NCI-H82 (cell line): Measurements from ENCODE around the gene ADAM19.

Experiments used
- DNase-seq: peaks from one replicate; lab custom pipeline; 2025; lab: John Stamatoyannopoulos, UW

The ADAM19 gene

DNA sequence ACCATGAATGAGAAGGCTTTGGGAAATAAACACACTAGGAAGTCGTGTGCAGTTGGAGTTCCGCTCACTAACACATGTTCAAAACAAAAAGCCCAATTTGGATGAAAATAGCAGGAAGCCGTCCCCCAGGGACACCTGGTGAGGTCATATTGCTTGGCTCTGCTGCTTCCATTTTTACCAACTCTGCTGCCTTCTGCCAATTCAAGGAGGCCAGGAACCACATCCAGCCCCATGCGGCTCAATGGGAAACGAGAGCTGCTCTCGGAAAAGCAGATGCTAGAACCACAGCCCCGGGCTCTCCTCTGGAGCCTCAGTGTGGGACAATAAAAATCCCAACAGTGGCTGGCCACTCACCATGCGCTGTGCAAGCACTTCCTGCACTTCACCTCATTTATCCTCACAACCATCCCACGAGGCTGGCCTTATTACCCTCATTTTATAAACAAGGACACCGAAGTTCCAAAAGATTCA is 13.4 kb downstream of the ADAM19 start:
- no peak for DNase-seq

DNA sequence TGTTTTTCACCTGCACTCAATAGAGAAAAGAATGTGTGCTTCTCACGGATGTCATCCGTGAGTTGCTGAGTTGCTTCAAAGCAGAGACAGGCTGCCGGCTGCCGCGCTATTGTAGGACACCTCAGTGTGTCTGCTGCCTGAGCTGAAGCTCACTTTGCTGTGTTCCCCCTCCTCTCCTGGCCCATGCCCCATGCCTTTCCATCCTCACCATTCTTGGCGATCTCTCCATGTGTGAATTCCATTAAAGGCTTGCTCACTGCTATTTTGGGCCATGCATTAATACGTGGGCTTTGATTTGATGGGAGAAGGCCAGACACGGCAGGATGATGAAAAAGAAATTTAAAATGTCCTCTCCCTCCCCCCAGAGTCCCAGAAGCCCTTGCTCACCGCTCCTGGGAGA is 14.5 kb downstream of the ADAM19 start:
- DNase-seq: no peak

GRCh38 chr5:157559301-157559700 is 16.3 kb downstream of the ADAM19 start:
- DNase-seq: peak; percentile 17

DNA sequence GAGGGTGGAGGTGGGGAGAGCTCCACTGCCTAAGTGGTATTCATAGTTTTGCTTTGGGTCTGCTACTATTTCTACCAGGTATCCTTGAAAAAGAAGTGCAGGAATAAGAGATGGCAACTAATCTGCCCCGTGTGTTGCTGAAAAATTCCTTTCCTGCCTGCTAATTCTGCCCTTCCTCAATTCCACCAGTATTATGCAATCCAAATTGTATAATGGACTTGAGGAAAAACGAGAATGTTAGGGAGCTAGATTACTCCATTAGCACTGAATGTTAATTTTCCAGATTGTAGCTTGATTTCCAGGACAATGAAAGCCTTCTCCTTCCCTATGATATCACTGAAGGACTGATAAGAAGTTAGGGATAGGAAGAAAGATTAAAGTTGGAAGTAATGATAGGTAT is 16.9 kb downstream of the ADAM19 start:
- no peak for DNase-seq

DNA sequence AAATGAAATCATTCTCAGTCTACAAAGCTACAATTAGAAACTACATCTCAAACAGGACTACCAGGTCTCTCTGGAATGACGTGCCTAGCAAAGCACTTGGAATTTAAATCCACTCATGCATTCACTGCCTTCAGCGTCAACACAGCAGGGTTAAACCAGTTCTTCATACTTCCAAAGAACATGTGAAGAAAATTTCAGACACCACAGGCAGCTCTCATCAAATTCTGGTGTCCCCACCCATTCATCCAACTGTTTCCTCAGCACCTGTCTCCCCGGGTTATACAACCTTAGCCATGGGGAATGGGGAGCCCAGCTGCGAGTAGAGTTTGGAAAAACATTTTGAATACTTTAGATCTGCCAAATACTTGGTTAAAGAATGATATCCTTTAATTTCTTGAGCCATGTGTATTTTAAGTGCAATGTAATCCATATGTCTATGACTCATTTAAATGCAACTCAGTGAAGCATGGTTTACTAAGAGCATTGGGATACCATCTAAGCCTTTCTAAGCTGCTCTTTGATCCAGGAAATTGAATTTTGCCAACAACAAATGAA is 17.5 kb downstream of the ADAM19 start:
- DNase-seq: peak; percentile 80

DNA sequence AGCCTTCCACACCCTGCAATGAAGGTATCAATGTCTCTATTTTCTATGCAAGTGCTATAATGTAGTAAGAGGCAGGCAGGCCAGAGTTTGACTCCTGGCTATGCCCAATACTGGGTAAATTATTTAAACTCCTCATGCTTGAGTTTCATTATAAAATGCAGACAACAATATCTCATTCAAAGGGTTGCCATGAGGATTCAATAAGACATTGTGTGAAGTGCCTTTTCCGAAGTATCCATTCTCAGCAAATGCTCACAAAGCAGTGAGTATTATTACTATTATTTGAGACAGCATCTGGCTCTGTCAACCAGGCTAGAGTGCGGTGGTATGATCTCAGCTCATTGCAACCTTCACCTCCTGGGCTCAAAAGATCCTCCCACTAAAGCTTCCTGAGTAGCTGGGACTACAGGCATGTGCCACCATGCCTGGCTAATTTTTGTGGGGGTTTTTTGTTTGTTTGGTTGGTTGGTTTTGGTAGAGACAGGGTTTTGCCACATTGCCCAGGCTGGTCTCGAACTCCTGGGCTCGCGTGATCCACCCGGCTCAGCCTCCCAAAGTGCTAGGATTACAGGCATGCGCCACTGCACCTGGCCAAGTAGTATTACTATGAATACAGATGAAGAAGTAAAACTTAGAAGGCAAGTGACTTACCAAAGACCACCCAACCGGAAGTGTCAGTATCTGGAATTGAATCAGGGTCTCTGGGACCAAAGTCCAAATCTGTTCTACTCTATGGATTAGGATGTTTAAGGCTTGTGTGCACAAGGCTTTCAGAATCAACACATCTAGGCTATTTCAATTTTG is 18.8 kb downstream of the ADAM19 start:
- no peak for DNase-seq

DNA sequence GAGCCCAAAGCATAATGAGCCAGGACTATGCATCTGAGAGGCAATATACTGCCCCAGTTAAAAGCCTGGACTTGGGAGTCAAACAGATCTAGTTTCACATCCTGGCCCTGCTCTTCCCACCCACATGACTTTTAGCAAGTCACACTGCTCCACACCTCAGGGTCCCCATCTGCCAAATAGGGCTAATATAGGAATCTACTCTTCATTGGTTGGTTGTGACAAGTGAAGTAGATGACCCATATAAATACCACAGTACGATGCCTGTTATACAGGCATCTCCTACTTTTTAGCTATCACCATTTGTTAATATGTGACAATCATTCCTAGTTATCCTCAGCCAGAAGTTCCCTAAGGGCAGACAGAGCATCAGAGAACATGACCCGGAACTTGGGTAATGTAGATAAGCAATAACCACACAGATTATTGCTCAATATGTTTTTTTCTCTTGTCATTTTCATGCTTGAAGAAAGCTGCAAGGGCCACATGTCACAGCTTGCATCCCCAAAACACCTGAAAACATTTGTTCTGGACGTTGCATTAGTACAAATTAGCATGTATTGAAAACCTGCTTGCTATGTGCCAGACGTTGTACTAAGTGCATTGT is 20.4 kb downstream of the ADAM19 start:
- DNase-seq: no peak

DNA sequence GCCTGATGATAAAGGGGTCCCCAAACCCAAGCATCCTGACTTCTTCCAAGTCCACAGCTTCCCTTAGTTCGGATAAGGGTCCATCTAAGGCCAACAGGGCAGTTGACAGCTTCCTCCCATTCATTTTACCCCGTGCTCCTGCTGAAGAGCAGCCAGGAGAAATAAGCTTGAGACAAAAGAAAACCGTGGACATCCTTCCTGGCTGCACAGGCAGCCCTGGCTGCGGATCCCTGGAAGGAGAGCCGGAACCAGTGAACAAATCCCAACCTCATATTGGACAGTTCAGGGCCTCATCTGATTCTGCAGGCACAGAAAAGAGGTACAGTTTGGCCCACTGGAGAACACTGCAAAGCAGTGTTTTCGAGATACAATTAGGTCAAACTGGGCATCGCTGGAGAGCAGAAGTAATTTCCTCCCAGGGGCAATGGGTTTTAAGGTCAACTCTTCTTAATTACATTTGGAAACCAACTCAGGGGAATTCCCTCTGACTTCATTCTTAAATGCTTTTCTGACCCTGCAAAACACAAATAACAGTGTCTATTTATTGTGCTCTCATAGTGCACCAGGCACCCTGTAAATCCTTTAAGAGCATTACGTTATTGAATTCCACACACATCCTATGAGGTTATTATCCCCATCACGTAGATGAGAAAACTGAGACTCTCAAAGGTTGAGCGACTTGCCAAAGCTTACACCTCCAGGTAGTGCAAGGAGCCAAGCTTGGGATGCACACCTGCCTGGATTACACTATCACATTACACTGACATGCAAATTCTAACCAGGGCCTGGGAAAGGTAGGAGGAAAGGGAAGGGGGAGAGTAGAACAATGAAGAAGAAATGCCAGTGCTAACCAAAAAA is 21.2 kb downstream of the ADAM19 start:
- DNase-seq: peak; percentile 25

- DNase-seq: no peak
These were observed 22.9 kb downstream of the ADAM19 start for GRCh38 chr5:157552650-157553049.

DNA sequence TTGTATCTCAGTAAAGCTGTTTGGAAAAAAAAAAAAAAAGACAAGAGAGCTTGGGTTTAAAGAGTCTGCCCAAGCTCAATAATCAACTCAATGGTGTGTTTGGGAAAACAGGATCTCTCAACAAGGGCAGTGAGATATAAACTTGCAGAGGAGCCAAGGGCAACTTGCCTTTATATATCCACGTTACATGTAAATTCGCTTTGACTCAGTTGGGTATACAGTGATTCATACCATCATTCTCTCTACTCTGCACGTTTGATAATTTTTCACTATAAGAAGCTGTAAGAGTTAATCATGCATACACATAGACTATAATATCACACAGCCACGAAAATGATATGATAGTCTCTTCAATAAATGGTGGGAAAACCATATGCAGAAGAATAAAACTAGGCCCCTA is 24.9 kb downstream of the ADAM19 start:
- no peak for DNase-seq

- no peak for DNase-seq
These were observed 25.5 kb downstream of the ADAM19 start for GRCh38 chr5:157549954-157550549.

DNA sequence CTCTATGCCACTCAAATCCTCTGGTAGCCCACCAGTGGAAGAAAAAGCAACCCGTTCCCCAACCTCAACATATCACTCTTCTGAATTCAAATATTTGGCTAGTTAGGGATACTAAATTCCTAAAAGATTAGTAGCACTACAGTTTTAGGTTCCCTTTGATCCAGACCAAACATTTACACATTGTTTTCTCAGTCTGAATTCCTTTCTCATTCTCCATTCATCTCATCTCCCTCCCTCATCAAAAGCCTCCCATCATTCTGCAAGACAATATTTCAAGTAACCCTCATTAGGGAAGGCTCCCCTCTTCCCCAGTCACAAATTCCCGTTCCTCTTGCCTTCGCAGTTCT is 26.3 kb downstream of the ADAM19 start:
- DNase-seq: no peak

DNA sequence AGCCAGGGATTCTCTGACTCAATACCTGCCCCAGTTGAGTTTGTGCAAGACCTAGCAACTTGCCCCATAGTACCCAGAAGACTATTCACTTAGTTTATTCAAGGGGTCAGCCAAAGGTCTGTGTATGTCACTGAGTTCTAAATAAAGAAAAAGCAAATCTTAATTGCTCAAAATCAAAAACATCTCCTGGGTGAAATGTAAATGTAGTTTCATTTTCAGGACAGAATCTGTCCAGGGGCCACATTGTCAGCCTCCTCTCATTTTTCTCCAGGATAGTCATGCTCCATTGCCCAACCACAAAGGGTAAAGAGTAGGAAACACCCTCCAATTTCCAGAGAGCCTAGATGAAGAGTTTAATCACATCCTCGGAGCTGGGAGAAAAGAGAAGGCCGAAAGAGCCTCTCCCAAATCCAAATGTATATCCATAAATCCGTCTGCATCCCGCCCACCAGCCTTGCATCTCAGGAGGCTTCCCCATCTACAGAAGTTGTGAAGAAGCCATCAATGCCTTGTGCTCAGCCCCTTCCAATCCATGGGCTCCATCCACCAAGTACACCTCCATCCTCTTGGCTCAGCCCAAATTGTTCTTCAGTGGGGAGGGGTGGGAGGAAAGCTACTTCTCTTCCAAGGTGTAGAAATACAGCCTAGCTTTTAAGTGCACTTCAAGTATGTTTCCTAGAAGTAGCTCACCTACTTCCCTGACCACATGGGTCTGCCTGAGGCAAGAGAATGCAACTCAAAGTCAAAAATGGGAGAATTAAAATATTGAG is 26.9 kb downstream of the ADAM19 start:
- DNase-seq: no peak

DNA sequence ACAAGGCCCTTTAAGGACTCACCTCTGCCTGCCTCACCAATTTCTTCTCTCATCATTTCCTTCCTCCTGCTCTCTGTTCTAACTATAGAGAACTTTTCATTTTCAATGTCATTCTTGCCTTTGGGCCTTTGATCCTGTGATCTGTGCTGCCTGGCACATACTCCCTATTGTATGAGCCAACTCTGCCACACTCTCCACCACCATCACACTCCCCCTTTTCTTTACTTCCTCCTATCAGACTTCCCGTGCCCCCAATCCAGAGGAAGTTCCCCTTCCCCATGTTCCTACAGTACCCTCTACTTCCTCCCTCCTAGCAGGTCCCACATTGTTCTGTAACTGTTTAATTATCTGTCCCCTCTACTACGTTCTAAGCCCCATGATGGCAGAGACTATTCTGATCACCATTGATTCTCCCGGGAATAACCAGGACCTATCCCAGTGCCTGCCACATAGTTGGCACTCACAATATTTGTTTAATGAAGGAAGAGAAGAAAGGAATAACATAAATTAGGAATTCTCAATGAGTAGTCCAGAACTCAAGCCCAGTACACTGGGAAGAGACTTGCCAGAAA is 27.5 kb downstream of the ADAM19 start:
- no peak for DNase-seq

- DNase-seq: no peak
These were observed 29.0 kb downstream of the ADAM19 start for GRCh38 chr5:157546456-157547100.

DNA sequence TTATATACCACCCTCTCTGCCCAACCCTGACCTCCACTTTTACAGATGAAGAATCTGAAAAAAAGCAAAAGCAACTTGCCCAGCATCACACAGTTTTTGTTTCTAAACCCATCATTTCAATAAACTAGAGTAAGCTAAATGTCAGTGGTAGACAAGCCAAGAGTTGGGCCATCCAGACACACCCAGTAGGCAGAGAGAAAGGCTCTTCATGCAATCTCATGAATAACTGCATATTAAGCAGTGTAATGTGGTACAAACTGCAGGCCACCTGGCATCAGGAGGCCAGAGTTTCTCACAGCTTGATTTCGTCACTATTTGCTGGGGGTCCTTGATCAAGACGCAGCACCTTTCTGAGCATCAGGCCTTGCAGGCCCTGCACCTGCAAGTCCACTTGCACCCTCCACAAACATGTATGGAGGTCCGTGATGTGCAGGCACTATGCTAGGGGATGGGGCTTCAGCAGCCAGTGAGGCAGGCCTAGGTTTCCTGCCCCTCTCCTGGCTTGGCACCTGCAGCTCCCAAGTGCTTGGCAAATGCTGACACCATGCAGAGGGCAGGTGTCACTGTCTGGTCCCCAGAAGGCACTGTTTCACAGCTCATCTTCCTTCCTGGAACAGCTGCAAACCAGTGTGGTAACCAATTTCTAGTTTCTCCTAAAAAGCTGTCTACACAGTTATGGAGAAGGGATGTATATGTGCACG is 29.8 kb downstream of the ADAM19 start:
- DNase-seq: no peak

DNA sequence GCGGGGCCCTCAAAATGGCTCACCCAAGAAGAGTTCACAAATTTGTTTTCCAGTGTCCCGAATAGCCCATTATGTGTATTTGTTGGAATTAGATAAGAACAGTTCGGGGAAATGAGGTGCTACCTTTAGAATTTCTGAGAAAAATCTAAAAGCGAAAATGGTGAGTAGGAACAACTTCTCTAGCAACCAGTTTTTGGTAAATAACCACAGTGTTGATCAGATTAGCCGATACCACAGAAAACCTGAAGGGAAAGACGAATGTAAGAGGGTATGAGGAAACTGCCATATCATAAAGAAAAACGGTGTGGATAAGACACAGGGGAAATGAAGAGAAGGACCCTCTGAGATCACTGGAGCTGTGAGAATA is 31.0 kb downstream of the ADAM19 start:
- DNase-seq: no peak

- peak; percentile 8 for DNase-seq
These were observed 31.6 kb downstream of the ADAM19 start for GRCh38 chr5:157543825-157544622.
